Activated T-helper 1 cell treated with Interleukin-2 at 50 U/mL for 16 hours (primary cell): ENCODE measurements around the gene UNC5A.

Experiments
- DNase-seq: peaks from one replicate; pipeline ENCODE4 v3.0.0-alpha.2; 2020; ENCODE audit warnings: low read depth

The UNC5A gene

GRCh38 chr5:176821441-176821840, 11.1 kb downstream of the UNC5A start:
- DNase-seq, result no peak

- no peak for DNase-seq
Measured at GRCh38 chr5:176822041-176822792, 11.9 kb downstream of the UNC5A start.

GRCh38 chr5:176822793-176823481, 12.6 kb downstream of the UNC5A start:
- no peak for DNase-seq

GRCh38 chr5:176823869-176824412, 13.6 kb downstream of the UNC5A start:
- DNase-seq, result no peak

- DNase-seq, result no peak
Measured at GRCh38 chr5:176824604-176825003, 14.2 kb downstream of the UNC5A start.

GRCh38 chr5:176825234-176825633, 14.9 kb downstream of the UNC5A start:
- no peak for DNase-seq

GRCh38 chr5:176825957-176826356, 15.6 kb downstream of the UNC5A start:
- no peak for DNase-seq

- no peak for DNase-seq
Measured at GRCh38 chr5:176827736-176828414, 17.5 kb downstream of the UNC5A start.

- no peak for DNase-seq
Measured at GRCh38 chr5:176829320-176829719, 19.0 kb downstream of the UNC5A start.

GRCh38 chr5:176830422-176830994, 20.1 kb downstream of the UNC5A start:
- DNase-seq, result no peak

- no peak for DNase-seq
Measured at GRCh38 chr5:176830995-176831423, 20.6 kb downstream of the UNC5A start.

GRCh38 chr5:176831425-176831824, 21.1 kb downstream of the UNC5A start:
- no peak for DNase-seq

GRCh38 chr5:176832162-176832561, 21.8 kb downstream of the UNC5A start:
- no peak for DNase-seq

GRCh38 chr5:176833286-176833685, 22.9 kb downstream of the UNC5A start:
- DNase-seq, result no peak

- DNase-seq, result no peak
Measured at GRCh38 chr5:176835918-176836317, 25.6 kb downstream of the UNC5A start.

- DNase-seq, result no peak
Measured at GRCh38 chr5:176836811-176837706, 26.7 kb downstream of the UNC5A start.

GRCh38 chr5:176837707-176838115, 27.4 kb downstream of the UNC5A start:
- peak; percentile 32 for DNase-seq

GRCh38 chr5:176843673-176844072, 33.3 kb downstream of the UNC5A start:
- no peak for DNase-seq

- no peak for DNase-seq
Measured at GRCh38 chr5:176844281-176844680, 33.9 kb downstream of the UNC5A start.

- DNase-seq, result no peak
Measured at GRCh38 chr5:176844706-176845391, 34.5 kb downstream of the UNC5A start.

- no peak for DNase-seq
Measured at GRCh38 chr5:176845392-176845713, 35.0 kb downstream of the UNC5A start.
